Astrocyte (in vitro differentiated cells and primary cell): ENCODE results near the gene PTTG2.

Experiments
- EZH2 ChIP-seq: IDR thresholded peaks from 2 replicates; pipeline ENCODE4 v1.6.1; 2012; ENCODE audit warnings: mild to moderate bottlenecking, low read length, inconsistent platforms; ENCODE audit not compliant: insufficient read depth
- TF ChIP-seq, protein P1 (sequence below): IDR thresholded peaks from 2 replicates; pipeline ENCODE4 v1.5.1; 2011; ENCODE audit warnings: low read depth, mild to moderate bottlenecking, inconsistent platforms, low read length, moderate library complexity; ENCODE audit not compliant: insufficient read depth

GRCh38 chr4:37948542-37948941 lies 11.7 kb upstream of the PTTG2 start:
- TF ChIP-seq, protein P1, sequence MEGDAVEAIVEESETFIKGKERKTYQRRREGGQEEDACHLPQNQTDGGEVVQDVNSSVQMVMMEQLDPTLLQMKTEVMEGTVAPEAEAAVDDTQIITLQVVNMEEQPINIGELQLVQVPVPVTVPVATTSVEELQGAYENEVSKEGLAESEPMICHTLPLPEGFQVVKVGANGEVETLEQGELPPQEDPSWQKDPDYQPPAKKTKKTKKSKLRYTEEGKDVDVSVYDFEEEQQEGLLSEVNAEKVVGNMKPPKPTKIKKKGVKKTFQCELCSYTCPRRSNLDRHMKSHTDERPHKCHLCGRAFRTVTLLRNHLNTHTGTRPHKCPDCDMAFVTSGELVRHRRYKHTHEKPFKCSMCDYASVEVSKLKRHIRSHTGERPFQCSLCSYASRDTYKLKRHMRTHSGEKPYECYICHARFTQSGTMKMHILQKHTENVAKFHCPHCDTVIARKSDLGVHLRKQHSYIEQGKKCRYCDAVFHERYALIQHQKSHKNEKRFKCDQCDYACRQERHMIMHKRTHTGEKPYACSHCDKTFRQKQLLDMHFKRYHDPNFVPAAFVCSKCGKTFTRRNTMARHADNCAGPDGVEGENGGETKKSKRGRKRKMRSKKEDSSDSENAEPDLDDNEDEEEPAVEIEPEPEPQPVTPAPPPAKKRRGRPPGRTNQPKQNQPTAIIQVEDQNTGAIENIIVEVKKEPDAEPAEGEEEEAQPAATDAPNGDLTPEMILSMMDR: no peak
- TF ChIP-seq EZH2: no peak
